Measurements from ENCODE around the gene STAT4. TPM values are rescaled to one million over a fixed set of nuclear protein-coding genes. Genes with fewer than 3 reads are reported as not detected.

STAT4 gene
- total RNA-seq, 1 experiment from 2014 or later, result 0.44 TPM

GRCh38 chr2:191045141-191045540 lies 105.7 kb downstream of the STAT4 start:
- DNase-seq (ENCODE audit: low spot score), result no peak
- Mint-ChIP-seq H3K4me3 (no peak overlapping the region), H3K27ac (no peak overlapping the region), H3K4me1 (peaks cover 20% of the 10 kb centered on the region), H3K27me3 (ENCODE audit: low read depth) (no peaks in the 10 kb centered on the region), H3K9me3 (peaks cover 8% of the 10 kb centered on the region), H3K36me3 (no peaks in the 10 kb centered on the region)
- ChIA-PET CTCF (no interaction called here), POLR2A (no interaction called here)
- TF ChIP-seq EMX1 (CRISPR knock-in tag; IDR thresholded peaks at IDR 0.05) (no peak), ZNF671 (CRISPR knock-in tag; IDR thresholded peaks at IDR 0.05) (no peak), FOXP4 (CRISPR knock-in tag; IDR thresholded peaks at IDR 0.05) (no peak), ARID4B (CRISPR knock-in tag; IDR thresholded peaks at IDR 0.05; ENCODE audit: borderline replicate concordance) (no peak), NFATC4 (CRISPR knock-in tag; IDR thresholded peaks at IDR 0.05) (no peak), NR3C1 (CRISPR knock-in tag; conservative IDR thresholded peaks at IDR 0.05; ENCODE audit: low read depth) (no peak), IRF2 (CRISPR knock-in tag; IDR thresholded peaks at IDR 0.05; ENCODE audit: borderline replicate concordance, low read depth) (no peak), ZNF232 (CRISPR knock-in tag; IDR thresholded peaks at IDR 0.05) (no peak), ERG (CRISPR knock-in tag; IDR thresholded peaks at IDR 0.05) (no peak), TP53 (CRISPR knock-in tag; IDR thresholded peaks at IDR 0.05) (no peak), ZNF512 (CRISPR knock-in tag; IDR thresholded peaks at IDR 0.05; ENCODE audit: borderline replicate concordance) (no peak), ZNF423 (CRISPR knock-in tag; IDR thresholded peaks at IDR 0.05) (no peak), KAT7 (CRISPR knock-in tag; IDR thresholded peaks at IDR 0.05; ENCODE audit: borderline replicate concordance) (no peak), OVOL2 (CRISPR knock-in tag; IDR thresholded peaks at IDR 0.05; ENCODE audit: borderline replicate concordance) (no peak), FOXP1 (CRISPR knock-in tag; IDR thresholded peaks at IDR 0.05; ENCODE audit: borderline replicate concordance) (no peak), ZNF396 (CRISPR knock-in tag; IDR thresholded peaks at IDR 0.05; ENCODE audit: borderline replicate concordance) (no peak)
- no peak for ATAC-seq

GRCh38 chr2:191043438-191043837 lies 107.4 kb downstream of the STAT4 start:
- Mint-ChIP-seq H3K36me3 (no peaks in the 10 kb centered on the region), H3K27me3 (ENCODE audit: low read depth) (no peaks in the 10 kb centered on the region), H3K4me3 (no peak overlapping the region), H3K9me3 (peaks cover 8% of the 10 kb centered on the region), H3K4me1 (peaks cover 14% of the 10 kb centered on the region), H3K27ac (no peak overlapping the region)
- ChIA-PET POLR2A (no interaction called here), CTCF (no interaction called here)
- no peak for ATAC-seq
- no peak for DNase-seq (ENCODE audit: low spot score)
- TF ChIP-seq ZSCAN18 (CRISPR knock-in tag; IDR thresholded peaks at IDR 0.05) (no peak), ZNF512 (CRISPR knock-in tag; IDR thresholded peaks at IDR 0.05; ENCODE audit: borderline replicate concordance) (no peak), CREM (CRISPR knock-in tag; IDR thresholded peaks at IDR 0.05) (no peak), ZNF317 (CRISPR knock-in tag; IDR thresholded peaks at IDR 0.05; ENCODE audit: borderline replicate concordance, low read depth) (no peak), USF2 (CRISPR knock-in tag; IDR thresholded peaks at IDR 0.05) (no peak), RORB (CRISPR knock-in tag; IDR thresholded peaks at IDR 0.05) (no peak), ESRRA (CRISPR knock-in tag; IDR thresholded peaks at IDR 0.05; ENCODE audit: borderline replicate concordance) (no peak)
